GM12873 (cell line): Measurements from ENCODE around the gene CLEC4G.
A peak's percentile ranks its signal among the peaks of the same experiment; 100 is the strongest.

Experiments
- CTCF ChIP-seq: IDR thresholded peaks from 2 replicates; pipeline ENCODE4 v1.5.1; 2012; ENCODE audit warnings: low read depth, mild to moderate bottlenecking, moderate library complexity, low read length, control low read depth; ENCODE audit not compliant: insufficient read depth; ENCODE audit errors: missing control alignments

The CLEC4G gene

DNA sequence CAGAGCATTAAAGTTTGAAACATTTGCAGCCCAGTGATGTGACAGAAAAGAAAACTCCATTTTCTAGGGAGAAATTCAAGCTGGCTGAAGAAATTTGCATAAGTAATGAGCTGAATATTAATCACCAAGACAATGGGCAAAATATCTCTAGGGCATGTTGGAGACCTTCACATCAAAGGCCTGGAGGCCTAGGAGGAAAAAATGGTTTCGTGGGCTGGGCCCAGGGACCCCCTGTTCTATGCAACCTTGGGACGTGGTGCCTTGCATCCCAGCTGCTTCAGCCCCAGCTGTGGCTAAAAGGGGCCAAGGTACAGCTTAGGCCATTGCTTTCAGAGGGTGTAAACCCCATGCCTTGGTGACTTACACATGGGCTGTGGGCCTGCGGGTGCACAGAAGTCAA, 25.4 kb upstream of the CLEC4G start:
- TF ChIP-seq CTCF = no peak

DNA sequence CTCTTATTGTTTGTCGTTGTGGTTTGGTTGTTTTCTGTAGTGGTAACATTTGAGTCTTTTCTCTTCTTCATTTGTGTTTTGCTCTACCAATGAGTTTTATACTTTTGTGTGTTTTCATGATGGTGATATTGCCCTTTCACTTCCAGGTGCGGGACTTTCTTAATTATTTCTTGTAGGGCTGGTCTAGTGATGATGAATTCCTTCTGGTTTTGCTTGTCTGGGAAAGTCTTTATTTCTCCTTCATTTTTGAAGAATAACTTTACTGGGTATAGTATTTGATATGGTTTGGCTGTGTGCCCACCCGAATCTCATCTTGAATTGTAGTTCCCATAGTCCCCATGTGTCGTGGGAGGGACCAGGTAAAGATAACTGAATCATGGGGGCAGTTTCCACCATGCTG, 24.3 kb upstream of the CLEC4G start:
- no peak for TF ChIP-seq CTCF

- TF ChIP-seq CTCF = no peak
Observed at GRCh38 chr19:7751157-7751783, 19.4 kb upstream of the CLEC4G start.

DNA sequence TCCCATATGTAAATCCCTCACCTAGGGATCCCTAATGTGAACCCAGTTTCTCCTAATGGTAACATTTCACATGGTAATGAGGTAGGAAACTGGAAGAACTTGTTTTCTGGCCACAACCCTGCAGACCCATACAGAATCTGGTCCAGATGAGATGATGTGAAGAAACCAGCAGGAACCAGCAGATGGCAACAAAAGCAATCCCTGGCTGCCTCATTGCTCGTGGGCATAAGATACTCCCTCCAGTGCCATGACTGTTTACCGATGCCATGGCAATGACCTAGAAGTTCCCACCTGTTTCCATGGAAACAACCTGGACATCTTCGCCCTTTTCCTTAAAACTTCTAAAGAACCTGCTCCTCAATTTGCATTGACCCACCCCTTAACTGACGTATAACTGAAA, 16.8 kb upstream of the CLEC4G start:
- TF ChIP-seq CTCF = peak; percentile 50

GRCh38 chr19:7748171-7748570, 16.3 kb upstream of the CLEC4G start:
- TF ChIP-seq CTCF = no peak

- TF ChIP-seq CTCF = no peak
Observed at GRCh38 chr19:7746903-7747884, 15.3 kb upstream of the CLEC4G start, which contains the start of gene CD209. Gene CD209, minus strand, starts transcription at chr19:7747534. Its CDS starts 23 bp downstream, at chr19:7747511.
